Fibroblast of gingiva (primary cell): ENCODE measurements around the gene SANBR.
"Not testable (repeated sequence)": the region's sequence is repeated elsewhere in the genome, so short reads cannot be mapped to it uniquely, and the experiment has no call there.

Experiments
- DNase-seq: peaks from one replicate; pipeline ENCODE4 v3.0.0-alpha.2; 2011; ENCODE audit warnings: low read depth

SANBR gene

DNA sequence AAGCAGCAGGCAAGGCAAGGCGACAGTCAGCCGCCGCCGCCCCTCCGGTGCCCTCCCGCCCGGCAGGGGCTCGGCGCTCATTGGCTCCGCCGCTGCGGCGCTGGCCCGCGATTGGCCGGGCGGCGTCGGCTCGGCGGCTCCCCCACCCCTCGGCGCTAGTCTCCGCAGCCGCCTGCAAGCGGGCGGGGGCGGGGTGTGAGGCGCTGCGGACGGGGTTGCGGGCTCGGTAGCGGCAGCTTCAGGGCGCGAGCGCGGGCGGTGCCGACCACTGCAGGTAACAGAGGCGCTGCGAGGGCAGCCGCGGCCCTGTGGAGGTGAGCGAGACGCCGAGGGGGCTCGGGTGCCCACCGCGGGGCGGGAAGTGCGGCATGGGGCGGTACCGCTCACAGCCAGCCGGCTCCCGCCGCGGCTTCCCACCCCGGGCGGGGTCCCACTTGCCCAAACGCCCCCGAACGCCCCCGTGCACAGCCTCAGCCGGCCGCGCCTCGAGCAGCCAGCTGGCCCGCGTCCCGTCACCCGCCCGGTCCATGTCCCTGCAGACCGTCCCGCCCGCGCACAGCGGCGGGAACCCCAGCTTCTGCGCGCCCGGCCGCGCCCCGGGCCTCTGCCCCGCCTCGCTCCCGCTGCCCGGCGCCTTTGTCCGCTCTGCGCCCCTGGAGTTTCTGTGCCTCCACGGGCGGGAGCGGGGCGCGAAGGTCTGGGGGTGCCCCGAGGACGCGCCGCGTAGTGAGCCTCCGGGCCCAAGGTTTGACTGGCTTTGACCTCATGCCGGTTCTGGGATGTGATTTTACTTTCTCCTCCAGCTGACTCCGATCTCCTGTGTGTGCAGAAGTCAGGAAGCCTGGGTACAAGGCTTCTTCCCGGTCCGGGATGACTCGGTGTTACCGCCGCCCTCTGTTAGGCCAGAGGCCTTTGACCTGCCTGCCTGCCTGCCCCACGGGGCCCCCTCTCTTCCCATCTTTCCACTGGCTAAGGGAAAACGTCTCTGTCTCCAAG is at the start of gene SANBR:
Gene SANBR, plus strand, starts transcription at position 158 of the 996 bp plus-strand sequence. CDS start 4,480 bp downstream, outside the sequence.
- DNase-seq = peak; percentile 77

DNA sequence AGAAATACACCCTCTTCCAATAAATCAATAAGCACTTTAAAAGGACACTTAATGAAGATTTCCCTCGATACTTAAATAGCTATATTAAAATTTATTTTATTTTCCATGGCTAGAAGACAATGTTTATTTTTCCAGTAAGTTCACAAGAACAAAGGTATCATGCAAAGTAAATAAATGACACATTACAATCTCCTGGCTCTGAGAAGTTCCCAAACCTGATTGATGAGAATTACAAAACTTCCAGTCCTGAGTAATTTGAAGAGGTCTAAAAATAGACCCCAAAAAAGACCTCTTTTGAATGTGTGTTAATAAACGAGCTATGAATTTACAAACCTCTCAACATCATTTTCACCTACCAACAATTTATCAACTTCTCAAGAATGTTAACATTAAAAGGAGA is 49.7 kb upstream of the SANBR start:
- no peak for DNase-seq

DNA sequence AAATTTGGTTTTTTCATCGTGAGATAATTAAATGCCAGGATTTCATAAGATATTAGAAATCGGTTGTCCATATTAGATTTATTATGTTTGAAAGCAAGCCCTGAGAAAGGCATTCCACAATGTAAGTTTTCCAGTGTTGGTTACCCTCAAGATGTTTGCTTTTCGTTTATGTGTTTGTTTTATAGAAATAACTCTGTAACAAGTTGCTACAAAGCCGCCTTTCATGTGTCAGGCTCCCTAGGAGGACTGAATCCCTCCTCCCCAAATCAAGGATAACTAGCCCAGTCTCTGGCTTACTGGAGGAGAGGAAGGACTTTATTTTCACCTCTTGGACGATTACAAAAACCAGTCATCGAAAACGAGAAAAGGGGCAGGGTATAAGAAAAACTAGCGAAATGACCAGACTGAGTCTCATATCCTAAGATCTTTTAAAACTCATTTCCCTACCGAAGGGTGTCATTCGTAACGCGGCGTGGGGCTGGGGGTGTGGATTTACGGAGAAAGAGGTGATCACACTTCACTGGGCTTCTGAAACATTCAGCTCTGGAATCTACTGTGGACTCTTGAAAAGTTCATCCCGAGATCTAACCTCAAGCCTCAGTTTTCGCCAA is 49.2 kb upstream of the SANBR start:
- no peak for DNase-seq

DNA sequence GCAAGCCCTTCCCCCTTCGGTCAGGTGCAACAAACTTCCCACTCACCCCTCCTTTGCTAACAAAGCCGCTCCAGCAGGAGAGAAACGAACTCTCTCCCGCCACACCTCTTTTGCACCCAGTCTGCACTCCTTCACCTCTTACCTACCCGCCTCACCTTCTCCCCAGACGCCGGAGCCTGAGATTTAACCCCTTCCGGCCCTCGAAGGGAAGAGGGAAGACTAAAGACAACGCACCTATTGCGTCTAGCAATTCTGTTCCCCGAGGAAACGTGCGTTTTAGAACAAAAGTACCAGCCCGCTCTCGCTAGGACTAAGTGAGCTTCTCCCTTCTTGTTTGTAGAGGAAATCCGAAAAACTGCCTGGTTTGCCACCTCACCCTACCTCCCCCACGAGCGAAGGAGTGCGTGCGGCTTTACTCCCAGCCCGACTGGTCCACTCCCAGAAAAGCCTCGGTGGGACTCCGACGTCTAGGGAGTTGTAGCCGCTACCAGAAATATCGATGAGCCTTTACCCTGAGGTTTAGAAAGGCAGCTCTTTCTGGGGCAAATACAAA is 48.6 kb upstream of the SANBR start:
- DNase-seq = peak; percentile 54

DNA sequence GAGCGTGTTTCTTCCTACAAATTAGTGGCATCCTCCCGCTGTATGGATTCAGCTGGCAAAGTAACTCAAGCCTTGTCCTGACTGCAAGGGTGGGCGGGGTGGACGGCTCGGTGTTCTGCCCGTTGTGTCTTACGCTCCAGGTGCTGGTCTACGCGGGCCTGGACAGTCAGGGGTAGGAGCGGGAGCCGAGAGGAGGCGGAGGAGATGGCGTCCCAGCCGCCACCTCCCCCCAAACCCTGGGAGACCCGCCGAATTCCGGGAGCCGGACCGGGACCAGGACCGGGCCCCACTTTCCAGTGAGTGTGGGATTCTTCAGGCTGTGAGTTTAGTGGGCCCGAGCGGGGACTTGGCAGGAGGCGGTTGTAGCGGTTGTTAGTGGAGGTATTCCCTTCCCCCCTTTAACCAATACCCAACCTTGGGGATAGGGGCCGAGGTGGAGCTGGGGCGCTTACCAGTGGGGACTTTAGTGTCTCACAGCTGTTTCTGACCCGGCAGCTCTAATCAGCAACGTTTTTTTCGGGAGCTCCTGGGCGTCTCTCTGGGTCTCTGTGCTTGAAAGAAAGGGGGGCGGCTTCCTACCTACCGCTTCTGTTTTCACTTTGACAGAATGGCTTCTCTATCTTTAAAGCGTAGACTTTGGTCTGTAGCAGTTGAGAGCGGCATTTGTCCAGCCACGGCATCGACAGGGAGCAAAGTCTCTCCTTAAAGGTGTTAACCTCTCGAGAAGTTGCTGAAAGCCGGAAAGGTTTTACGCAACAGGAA is 47.9 kb upstream of the SANBR start, which contains the start of the genes PEX13 and PUS10:
Gene PEX13, plus strand, starts transcription at position 165 of the 762 bp plus-strand sequence. Its CDS starts 40 bp downstream, at position 205.
Gene PUS10, minus strand, starts transcription at position 700 of the 762 bp plus-strand sequence. CDS start 6,365 bp downstream, outside the sequence.
- DNase-seq = peak; percentile 59

DNA sequence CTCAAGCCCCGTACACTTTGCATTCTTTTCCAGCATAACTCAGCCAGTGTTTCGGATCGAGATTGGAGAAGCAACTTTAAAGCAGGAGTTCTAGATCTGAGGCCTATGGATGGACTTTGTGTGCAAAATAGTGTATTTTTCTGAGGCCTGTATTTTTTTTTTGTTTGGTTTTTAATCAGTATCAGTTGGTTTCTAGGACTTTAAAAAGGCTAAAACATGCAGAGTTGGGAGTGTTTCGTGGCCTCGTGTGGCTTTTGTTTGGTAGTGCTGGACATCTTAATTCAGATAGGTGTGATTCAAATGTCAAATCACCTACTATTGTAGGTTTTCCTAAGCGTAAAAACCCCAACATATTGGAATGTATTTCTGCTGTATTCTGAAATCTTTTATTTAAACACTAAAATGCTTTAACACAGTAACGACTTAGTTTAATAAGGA is 47.3 kb upstream of the SANBR start:
- no peak for DNase-seq

DNA sequence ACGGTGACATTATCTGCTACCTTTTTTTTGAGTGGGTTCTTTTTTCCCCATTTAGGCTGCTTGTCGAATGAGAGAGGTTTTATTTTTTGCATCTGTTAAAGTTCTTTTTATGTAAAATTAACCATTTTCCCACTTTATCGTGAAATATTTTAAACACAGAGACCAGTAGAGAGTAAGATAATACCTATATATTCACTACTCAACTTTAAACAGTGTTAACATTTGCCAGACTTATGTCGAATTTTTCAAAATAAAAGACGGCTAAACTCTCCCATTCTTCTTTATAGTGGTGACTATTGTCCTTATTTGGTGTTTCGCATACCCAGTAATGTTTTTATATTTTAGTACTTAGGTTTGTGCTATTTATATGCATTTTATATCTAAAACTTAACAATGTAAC is 46.9 kb upstream of the SANBR start:
- no peak for DNase-seq

DNA sequence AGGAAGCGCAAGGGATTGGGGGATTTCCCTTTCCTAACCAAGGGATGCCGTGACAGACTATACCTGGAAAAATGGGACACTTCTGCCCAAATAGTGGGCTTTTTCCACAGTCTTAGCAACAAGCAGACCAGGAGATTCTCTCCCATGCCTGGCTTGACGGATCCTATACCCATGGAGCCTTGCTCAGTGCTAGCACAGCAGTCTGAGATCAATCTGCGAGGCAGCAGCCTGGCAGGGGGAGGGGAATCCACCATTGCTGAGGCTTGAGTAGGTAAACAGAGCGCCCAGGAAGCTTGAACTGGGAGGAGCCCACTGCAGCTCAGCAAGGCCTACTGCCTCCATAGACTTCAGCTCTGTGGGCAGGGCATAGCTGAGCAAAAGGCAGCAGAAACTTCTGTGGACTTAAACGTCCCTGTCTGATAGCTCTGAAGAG is 44.4 kb upstream of the SANBR start:
- no peak for DNase-seq

DNA sequence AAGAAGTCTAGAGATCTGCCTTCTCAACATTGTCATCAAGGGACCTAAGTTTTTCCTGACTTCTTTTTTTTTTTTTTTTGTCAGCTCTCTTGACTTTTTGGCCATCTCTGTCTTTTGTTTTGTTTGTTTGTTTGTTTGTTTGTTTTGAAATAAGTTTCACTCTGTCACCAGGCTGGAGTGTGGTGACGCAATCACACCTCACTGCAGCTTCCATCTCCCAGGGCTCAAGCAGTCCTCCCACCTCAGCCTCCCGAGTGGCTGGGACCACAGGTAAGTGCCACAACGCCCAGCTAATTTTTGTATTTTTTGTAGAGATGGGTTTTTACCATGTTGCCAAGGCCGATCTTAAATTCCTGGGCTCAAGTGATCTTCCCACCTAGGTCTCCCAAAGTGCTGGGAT is 42.0 kb upstream of the SANBR start:
- no peak for DNase-seq

DNA sequence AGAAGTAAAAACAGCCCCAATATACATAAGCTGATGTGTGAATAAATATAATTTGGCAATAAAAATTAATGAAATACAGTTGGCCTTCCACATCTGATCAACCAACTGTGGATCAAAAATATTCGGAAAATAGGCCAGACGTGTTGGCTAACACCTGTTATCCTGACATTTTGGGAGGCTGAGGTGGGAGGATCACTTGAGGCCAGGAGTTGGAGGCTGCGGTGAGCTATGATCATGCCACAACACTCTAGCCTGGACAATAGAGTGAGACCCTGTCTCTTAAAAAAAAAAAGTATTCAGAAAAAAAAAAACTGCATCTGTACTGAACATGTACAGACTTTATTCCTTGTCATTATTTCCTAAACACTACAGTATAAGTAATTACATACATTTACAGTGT is 36.1 kb upstream of the SANBR start:
- no peak for DNase-seq

DNA sequence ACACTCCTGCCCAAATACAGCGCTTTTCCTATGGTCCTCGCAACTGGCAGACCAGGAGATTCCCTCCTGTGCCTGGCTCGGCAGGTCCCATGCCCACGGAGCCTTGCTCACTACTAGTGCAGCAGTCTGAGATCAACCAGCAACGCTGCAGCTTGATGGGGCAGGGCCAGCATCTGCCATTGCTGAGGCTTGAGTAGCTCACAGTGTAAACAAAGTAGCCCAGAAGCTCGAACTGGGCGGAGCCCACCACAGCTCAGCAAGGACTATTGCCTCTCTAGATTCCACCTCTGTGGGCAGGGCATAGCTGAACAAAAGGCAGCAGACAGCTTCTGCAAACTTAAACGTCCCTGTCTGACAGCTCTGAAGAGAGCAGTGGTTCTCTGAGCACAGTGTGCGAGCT is 31.1 kb upstream of the SANBR start:
- not testable (repeated sequence) for DNase-seq

DNA sequence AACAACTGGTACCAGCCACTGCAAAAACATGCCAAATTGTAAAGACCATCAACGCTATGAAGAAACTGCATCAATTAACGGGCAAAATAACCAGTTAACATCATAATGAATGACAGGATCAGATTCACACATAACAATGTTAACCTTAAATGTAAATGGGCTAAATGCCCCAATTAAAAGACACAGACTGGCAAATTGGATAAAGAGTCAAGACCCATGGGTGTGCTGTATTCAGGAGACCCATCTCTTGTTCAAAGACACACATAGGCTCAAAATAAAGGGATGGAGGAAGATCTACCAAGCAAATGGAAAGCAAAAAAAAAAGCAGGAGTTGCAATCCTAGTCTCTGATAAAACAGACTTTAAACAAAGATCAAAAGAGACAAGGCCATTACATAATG is 29.0 kb upstream of the SANBR start:
- DNase-seq = not testable (repeated sequence)

DNA sequence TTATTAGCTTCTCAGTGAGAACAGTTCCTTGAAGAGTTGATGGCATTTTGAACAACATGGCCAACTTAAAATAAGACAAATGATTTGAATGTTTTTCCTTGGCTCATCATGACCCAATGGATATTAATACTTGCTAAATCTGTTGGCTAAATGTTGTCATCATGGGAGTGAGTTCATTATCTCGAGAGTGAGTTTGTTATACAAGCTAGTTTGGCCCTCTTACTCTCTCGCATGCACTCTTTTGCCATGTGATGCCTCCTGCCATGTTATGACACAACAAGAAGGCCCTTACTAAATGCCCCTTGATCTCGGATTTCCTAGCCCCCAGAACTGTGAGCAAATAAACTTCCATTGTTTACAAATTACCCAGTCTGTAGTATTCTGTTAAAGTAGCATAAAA is 22.9 kb upstream of the SANBR start:
- DNase-seq = no peak

DNA sequence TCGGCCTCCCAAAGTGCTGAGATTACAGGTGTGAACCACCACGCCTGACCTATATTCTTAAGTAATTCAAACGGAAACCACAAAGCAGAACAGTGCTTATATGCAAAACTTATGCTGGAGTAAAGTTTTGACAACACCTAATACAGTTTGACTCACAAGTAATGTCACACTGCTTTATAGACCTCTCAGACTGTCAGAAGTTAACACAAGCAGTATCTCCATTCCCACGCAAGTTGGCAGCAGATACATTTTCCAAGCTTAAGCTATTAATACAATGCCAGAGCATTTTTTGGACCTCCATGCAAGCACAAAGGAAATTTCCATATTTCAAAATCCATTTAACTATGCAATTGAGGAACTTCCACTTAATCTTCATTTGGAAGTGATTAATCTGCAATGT is 21.0 kb upstream of the SANBR start:
- no peak for DNase-seq

DNA sequence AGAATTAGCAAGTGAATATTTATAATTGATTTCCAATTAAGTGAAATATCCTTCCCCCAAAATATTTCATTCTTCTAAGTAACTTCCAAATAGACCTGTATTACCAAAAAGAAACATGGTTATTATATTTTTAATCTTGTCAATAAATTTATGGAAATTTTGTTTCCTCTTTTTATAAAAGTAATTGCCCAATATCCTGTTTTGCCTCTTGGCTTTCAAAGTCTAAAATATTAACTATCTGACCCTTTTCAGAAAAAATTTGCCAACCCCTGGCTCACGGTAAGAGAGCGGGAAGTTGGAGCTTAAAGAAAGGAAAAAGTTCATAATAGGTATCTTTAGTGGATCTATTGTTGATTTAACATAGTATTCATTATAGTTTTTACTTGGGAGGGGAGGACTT is 20.4 kb upstream of the SANBR start:
- DNase-seq = no peak

DNA sequence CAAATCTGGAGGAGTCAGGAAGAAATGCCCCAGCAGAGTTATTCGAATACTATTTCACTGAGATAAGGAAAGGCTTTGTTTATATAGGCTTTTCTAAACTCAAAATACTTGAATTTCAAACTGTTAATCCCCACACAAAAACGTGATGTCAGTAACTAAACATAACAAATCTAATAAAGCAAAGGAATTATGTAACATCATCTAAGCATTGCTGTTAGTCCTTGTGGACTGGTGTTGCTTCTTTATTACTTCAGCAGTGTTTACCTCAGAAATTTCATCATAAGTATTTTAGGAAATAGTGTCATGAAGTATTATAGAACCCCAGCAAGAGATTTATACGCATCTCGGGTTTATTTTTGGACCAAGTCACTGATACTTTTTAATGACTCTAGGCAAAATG is 19.7 kb upstream of the SANBR start:
- no peak for DNase-seq

DNA sequence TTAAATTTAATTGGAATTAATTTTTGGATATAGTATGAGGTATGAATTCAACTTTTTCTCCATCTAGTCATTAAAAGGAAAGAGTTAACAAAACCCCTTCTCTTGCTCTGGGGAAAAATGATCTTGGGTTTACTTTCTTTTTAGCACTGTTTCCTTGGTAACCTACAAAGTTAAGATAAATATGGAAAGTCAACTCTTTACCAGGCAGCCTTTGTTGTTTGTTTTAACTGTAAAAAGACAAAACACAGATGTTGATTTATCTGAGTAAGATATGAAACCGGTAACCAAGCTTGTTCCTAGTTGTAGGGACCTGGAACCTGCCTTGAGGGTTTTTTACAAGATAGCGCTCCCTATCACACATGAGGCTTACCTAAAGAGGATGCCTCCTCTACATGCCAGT is 10.1 kb upstream of the SANBR start:
- DNase-seq = peak; percentile 4

DNA sequence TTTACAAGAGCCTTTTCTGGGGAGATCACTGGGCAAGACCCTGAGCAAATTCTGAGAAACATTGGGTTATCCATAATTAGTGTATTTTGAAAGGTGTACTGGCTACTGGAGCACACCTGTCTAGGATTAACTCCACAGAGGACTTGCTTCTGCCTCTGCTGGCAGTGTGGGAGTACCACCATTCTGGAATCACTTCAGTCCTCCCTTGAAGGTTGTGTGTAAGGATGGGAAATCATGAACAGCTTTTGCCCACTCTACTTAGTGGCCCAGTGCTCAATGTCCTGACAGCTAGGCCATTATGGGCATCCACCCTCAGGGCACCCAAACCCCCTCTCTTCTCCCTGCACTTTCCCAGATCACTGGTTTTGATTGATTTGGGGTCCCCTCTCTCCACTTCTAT is 8.1 kb upstream of the SANBR start:
- DNase-seq = no peak

DNA sequence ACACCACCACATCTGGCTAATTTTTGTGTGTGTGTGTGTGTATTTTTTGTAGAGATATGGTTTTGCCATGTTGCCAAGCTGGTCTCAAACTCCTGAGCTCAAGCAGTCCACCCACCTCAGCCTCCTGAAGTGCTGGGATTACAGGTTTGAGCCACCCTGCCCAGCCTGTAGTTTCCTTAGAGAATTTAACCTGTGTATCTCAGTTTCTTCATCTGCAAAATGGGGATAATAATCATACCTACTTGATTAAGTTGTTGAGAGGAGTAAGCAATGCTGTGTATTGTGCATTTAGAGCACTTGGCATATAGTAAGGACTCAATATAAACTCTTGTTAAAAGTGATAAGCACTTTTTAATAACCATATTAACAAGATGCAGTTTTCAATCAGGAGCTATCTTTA is 6.3 kb upstream of the SANBR start:
- DNase-seq = no peak

DNA sequence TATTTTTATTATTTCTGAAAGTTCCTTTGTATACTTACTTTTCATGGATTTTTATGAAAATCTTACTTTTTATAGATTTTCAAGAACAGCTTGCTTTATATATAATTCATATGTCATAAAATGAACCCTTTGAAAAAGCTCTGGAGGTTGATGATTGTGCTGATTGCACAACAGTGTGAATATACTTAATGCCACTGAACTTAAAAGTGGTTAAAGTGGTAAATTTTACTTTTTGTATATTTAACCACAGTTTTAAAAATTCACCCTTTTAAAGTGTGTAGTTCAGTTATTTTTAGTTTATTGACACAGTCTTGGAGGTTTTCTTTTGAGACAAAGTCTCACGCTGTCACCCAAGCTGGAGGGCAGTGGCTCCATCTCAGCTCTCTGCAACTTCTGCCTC is 8.4 kb downstream of the SANBR start:
- DNase-seq = no peak

DNA sequence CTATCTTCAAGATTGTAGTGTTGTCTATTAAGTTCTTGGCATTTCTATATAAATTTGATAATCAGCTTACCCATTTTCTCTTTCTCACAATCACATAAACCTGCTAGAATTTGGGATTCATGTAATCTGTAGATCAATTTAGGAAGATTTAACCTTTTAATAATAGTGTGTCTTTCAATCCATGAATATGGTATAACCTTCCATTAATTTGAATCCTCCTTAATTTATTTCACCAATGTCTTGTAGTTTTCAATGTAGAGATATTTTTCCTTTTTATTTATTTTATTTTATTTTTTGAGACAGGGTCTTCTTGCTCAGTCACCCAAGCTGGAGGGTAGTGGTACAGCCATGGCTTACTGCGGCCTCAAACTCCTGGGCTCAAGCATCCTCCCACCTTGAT is 20.2 kb downstream of the SANBR start:
- no peak for DNase-seq

DNA sequence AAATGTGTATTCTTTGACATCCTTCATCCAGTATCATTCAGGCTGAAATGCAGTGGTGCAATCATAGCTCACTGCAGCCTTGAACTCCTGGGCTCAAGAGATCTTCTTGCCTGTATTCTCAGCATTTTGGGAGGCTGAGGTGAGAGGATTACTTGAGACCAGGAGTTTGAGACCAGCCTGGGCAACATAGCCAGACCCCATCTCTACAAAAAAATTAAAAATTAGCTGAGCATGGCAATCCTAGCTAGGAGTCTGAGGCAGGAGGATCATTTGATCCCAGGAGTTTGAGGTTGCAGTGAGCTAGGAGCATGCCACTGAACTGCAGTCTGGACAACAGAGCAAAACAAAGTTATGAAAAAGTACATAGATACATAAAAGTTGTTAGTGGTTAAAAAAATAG is 24.1 kb downstream of the SANBR start:
- no peak for DNase-seq
